Stimulated activated CD8-positive, alpha-beta memory T cell treated with anti-CD3 and anti-CD28 coated beads, Interleukin-12 subunit alpha, Interleukin-12 subunit beta, amount 100 ng/mL, for 4 hours (primary cell): ENCODE data around the gene NTPCR.

Experiments
- DNase-seq: peaks from one replicate; pipeline ENCODE4 v3.0.0-alpha.2; 2020; ENCODE audit warnings: low read depth

Gene NTPCR

DNA sequence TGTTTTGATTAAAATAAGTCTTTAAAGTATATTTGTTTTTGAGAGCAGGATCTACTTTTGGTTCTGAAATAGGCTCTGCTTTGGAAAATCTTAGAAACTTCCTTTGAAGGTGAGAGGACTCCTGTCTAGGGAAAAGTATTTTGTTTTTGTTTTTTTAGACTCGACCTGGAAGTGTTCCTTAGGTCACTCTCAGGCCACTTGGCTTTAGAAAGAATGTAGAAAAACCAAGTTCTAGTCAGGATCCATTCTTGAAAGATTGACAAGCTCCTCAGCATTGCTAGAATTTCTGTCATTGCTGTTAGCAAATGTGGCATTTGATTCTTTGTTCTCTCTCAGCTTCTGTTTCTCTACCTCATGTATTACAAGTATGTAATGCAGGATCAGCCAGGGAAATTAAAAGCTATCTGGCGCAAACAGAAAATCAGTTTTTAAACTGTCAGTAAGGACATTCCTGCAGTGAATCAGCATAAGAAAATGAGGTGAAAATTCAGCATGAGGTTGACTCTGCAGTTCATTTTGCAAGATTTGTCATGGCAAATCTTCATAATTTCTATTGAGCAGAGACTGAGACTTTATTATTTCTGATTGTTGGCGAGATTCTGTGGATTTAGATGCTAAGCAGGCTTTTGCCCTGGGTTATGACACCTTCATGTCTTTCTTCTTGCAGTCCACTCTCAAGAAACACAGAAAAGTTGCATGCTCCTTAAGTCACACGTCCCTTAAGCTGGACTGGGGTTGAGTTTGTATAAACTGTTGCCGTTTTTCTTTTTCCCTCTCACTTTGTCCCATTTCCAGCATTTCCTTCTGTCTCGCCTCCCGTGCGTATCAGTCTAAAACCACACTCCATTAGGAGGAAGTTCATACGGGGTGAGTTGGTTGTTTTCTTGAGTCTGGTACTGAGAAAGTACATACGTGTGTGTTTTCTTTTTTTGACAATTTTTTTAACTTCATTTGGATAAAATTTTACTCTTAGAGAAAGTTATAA is 12.6 kb downstream of the NTPCR start:
- no peak for DNase-seq

DNA sequence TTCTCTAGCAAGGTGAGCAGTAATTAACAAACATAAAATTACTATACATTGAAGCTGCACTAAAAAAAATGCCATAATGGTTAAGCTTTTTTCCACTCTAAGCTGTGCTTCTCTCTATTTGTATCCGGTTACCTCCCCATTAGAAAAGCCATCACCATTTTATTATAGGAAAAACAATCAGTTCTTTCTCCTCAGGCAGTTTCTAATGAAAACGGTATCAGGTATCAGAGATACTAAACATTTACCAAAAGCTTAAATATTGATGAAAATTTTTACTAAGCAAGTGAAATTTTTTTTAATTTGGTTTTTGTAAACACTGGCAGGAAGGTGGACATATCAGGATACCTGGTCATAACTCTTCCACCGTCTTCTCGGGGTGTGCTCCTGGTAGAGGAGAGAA is 14.2 kb downstream of the NTPCR start:
- DNase-seq: no peak

DNA sequence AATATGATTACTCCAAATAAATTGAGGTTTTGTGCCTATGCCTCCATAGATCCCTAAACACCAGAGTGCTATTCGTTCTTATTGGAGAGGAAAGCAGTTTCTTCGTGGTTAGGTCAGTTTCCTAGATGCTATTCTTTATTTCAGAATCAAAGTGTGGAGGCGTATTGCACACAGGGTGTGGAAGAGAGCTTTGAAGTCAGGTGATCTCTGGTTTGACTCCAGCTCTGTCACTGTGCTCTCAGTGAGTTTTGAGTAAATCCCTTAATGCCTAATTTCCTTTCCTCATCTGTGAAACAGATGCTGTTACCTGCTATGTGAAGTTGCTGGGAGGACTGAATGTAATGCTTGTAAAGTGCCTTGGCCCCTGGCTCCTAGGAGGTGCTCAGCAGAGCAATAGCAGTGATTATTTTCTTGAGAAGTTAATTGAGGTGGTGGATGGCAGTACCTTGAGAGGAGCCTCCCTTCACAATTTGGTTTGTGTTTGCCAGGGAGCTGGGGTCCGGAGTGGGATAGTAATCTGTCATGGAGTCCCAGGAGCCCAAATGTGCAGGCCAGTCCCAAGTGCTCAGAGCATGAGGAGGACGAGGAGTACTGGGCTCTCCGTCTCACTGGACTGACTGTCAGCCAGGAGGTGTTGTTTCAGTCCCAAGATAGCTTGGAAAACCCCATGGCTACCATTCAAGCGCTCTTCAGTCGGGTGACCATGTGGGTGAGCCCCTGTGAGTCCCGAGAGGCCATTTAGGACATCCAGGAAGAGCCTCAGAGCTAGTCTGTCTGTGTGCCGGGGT is 14.9 kb downstream of the NTPCR start:
- no peak for DNase-seq

DNA sequence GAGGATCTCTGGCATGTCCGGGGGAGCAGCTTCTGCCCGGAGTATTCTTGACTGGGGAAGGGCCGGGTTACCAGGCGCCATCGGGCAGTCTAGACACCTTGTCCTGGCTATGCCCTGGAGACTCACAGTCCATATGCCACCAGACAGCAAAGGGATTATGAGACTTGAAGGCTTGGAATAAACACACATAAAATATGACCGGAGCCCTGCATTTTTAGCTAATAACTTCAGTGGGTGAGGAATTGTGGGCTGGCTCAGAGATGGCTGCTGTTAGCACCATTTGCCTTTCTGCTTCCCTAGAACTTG is 15.5 kb downstream of the NTPCR start:
- no peak for DNase-seq

DNA sequence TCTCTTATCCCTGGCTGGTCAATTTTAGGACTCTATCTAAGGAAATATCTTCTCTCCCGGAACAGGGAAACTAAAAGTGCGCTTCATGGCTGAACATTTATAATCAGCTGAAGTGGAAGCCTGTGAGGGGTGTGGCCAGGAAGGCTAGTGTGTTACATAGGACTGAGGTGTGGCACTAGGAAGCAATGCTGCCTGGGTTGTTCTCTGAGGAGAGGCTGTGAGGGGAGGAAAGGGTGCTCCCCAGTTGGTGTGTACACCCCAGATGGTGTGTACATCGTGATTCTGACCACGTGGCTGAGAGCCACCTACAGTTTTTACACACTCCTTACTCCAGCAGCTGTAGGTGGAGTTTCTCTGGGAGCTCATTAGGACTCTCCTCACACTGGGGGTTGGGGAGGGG is 16.3 kb downstream of the NTPCR start:
- DNase-seq: no peak

DNA sequence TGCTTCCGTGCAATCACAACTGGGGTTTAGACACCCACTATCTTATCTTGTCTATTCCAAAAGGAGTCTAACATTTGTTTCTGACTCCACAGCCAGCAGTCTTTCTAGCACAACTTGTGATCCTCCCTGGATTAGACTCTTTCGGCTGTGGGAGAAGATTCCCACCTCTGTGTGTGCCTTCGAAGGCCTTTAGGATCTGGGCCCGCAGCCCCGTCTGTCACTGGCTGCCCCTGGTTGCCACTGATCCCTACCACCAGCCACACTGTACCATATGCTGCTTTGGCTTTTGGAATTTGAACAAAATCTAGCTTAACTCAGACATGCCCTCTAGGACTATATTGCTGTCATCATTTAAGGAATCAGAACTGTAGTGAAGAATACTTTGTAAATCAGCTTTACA is 18.0 kb downstream of the NTPCR start:
- no peak for DNase-seq

DNA sequence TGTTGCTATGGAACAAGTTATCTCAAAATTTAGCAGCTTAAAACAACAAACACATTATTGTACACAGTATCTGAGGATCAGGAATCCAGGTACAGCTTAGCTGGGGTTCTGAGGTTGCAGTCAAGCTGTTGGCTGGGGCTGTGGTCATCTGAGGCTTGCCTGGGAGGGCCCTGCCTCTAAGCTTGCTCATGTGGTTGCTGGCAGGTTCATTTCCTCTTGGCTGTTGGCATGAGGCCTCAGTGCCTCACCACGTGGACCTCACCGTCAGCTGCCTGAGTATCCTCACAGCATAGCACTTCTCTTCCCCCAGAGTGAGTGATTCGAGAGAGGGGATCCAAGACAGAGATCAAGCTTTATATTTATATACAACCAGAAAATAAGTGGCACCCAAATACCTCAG is 18.6 kb downstream of the NTPCR start:
- DNase-seq: no peak

DNA sequence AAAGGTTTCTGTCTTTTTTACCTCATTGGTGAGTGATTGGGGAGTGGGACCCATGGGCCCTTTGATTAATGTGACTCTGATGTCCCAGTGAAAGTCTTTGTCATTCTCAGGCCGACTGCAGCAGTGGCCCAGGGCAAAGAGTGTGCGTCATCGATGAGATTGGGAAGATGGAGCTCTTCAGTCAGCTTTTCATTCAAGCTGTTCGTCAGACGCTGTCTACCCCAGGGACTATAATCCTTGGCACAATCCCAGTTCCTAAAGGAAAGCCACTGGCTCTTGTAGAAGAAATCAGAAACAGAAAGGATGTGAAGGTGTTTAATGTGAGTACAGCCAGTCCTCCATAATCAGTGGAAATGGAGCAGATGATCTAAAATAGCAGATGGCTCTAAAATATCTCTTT is 19.4 kb downstream of the NTPCR start:
- no peak for DNase-seq

DNA sequence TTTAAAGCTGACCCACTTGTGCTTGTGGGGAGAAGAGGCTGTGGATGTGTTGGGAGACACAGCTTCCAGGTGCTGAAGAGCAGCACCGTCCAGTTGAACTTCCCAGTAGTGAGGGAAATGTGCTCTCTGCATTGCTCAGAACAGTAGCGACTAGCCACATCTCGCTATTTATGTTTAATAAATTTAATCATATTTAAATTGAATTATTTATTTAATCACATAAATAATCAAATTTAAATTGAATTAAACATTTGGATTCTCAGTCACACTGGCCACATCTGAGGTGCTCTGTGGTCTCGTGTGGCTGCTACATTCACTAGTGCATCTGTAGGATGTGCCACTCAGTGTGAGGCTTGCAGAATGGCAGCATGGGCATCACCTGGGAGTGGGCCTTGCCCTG is 20.1 kb downstream of the NTPCR start:
- no peak for DNase-seq

DNA sequence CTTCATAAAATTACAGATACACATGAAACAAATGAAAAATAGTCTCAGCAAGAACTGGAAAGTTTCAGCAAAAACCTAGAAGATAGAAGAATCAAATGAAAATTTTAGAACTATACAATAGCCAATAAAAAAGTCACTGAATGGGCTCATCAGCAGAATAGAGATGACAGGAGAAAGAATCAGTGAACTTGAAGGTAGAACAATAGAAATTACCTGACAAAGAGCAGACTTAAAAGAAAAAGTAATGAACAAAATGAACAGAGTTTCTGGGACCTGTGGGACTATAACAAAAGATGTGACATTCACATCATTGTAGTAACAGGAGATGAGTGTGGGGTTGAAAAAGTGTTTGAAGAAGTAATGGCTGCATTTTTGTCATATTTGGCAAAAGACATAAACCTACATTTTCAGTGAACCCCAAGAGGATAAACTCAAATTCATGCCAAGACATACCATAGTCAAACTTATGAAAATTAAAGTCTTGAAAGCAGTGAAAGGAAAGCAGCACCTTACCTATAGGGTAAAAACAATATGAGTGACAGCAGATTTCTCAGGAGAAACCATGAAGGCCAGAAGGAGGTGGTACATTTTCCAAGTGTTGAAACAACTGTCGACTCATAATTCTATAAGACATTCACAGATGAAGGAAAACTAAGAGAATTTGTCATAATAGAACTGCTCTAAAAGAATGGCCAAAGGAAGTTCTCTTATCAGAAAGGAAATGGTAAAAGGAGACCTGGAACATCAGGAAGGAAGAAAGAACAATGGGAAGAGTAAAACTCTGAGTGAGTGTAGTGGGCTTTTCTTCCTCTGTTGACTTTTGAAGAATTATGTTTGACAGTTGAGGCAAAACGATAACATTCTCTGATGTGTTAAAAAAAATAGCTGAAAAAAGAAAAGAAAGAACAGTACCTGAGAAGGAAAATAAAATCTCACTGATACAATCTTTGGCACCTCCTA is 23.5 kb downstream of the NTPCR start:
- no peak for DNase-seq

DNA sequence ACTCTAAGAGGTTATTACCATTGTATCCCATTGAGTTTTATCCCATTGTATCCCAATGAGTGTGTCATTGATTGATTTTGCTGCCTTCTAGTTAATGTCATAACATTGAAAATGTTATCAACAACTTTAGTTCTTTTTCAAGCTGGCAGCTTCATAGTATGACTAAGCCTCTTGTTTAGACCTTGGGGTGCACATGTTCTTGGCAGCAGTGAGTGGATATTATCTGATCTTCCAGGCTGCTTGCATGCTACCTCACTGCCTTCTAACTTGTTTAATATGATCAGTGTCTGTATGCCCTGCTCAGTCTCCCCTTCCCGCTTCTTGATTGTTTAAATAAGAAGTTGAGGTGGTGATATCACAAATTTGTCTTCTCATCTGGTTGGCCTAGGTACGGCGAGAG is 24.6 kb downstream of the NTPCR start:
- DNase-seq: no peak

DNA sequence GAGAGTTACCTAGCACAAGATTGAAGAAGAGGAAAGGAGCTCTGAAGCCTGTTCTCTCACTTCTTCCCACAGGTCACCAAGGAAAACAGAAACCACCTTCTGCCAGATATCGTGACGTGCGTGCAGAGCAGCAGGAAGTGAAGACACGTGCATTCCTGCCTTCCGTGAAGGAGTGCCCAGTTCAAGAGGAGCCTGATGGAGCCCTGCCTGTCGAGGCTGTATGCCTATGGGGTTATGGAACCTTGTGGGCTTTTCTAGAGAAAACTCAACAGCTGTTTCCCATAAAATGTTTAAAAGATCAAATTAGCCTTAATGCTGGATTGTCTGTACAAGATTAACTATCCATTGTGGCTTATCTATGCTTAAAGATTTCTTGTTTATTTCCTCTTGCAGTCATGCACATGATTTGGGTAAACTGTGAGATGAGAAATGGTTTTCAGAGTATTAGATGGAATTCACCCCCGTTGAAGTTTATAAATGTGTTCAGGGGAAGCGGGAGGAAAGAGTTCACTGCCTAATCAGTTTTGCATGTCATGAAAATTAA is 27.8 kb downstream of the NTPCR start:
- no peak for DNase-seq

DNA sequence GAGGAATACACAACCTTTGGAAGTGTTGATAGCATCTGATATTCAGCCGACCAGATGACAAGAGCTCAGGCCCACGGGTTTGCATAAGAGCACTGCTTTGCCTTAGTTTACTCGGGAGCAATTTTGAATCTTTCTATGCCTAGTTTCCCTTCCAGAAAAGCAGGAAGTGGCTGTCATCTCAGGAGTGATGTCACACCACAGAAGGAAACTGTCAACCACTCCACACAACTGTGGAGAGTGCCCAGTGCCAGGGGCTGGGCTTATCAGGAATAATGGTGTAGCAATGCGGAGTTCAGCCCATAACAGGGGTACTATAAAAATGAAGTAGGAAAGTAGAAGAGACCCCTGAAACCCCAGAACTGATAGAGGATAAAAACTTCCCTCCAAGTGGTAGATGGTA is 28.4 kb downstream of the NTPCR start:
- DNase-seq: no peak

DNA sequence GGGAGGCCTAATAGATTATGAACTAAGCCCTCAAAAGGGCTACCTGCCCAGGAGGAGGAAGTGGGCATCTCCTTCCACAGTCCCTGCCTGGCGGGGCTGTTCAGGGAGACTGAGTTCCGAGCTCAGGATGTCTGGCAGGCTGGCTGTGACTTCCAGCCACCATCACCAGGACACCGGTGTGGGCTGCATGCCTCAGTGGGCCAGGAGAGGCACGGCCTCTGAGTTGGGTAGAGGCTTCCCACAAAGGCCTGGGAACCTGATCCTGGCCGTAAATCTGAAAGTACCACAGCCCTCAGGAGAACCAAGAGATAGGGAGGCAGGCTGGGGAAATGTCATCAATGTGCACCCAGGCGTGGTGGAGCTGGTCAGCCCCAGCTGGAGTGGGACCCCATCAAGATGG is 29.1 kb downstream of the NTPCR start:
- no peak for DNase-seq

DNA sequence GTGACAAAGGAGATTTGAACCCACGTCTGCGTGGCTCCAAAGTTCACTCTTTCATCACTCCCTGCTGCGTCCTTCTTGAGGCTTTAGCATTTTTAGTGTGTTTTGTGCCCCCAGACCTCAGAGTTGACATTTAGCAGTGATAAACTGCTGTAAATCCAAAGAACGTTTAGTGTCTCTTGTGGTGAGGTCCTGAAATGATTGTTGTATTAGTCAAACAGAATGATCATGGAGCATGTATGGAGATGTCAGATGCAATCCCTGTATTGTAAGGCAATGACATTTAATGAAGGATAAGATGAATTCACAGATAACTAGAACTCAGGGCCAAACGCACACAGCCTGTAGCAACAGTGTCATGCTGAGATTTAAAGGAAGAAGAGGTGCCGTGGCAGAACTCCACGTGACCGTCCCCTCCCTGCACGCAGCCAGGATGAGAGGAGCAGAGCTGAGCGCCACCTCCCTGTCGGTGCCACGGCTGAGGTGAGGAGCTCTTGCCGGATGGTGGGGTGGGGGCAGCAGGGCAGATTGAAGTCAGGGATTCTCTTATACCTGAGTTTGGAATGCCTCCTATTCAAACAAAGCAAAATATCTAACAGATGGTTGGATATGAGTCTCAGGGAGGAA is 30.1 kb downstream of the NTPCR start:
- no peak for DNase-seq

DNA sequence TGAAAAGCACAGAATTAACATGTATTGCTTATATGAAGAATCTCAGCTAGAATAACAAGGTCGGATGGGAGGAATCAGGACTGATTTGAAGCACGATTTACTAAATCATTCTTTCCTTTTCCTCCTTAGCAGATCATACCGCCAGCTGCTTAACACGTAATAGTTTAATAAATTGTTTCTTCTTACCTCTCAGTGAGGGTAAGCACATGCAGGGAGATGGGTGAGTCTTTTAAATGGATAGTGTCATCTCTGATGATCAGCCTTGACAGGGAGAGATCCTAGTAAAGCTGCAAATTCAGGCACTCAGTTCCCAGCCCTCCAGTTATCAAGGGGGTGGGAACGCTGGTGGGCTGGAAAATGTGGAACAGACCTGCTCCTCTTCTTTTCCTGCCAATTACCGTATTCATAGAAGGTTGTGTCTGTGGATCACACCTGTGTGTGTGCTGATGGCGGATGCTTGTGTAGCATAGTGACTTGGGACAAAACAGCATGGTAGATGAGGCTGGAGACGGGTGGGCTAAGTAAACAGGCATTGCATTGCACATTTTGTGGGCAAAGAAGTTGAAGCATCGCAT is 30.7 kb downstream of the NTPCR start:
- no peak for DNase-seq

DNA sequence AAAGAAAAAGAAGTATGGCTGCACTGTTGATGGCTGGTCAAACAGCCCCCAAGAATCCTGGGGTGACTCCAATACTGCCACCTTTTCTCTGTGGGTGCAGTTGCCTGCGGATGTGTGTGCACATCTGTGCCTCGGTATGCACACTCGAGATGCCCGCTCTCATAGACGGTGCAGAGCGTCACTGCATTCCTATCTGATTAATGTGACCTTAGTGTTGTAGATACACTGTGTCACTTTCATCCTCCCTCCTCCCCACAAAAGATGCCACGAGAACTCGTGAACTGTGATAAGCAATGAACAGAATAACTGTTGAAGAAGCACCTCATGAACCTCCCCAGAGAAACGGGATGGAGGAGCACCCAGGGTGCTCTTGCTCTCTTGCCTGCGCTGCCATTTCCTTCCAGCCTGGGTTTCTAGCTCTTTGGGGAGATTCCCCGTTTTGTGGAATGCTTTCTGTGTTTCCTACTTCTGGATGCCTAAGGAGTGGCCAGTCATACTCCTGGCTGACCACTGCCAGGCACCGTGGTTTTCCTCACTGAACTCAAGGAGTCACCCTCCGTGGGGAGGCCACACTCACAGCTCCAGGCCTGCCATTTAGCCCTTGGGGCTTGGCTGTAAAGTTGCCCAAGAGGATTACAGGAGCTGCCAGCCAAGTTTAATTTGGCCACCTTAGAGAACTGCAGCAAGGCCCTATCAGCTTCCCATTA is 32.0 kb downstream of the NTPCR start:
- DNase-seq: no peak

DNA sequence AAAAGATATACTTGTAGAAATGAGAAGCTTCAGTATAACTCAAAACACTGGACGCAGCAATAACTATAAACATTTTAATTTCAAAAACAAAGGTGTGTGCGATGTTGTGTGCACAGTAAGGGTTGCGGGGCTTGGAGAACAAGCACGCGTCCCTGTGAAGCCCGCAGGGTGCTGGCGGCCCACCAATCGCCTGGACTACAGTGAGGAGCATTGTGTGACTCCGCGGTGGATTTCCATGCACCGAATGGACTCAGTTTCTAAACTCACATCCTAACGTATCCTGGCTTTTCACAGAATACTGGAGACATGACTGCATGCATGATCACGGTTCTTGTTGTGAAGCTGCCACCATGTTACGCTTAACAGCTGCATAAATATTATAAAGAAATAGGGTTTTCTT is 33.0 kb downstream of the NTPCR start:
- no peak for DNase-seq

DNA sequence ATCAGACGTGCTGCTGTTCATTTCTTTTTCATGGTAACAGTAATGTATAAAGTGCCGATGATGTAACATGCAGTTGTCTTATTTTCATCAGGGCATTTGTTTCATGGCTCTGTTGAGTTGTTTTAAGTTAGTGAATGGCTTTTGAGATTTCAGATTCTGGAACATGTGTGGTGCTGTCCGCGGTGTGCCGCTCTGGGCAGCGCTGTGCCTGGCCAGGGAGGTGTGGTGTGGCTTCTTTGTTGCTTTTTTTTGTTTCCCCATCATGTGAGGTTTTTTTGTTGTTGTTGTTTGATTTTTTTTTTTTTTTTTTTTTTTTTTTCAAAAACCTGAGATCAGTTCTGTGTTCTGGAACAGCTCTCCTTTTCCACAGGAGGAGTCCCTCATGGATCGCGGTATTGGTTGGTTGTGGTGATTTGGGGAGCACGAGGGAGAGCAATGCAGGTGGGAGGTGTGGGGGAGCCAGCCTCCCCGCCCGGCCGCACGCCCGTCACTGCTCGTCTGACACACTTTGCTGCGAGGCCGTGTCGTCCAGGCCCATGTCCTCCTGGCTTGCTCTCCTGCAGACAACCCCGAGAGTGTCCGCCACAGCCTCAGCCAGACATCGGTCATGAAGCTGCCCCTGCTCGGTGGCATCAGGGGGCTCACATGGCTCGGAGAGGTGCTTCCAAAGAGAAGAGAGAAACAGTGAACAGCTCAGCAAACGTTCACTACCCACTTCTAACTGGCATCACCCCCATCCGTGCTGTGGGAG is 33.6 kb downstream of the NTPCR start:
- DNase-seq: no peak
